GM12801 (cell line): Measurements from ENCODE around the gene CD109.

ENCODE experiments used
- TF ChIP-seq, protein P1 (sequence below): IDR thresholded peaks from one replicate; pipeline ENCODE4 v1.5.1; 2011; ENCODE audit warnings: control low read depth; ENCODE audit not compliant: insufficient read length; ENCODE audit errors: extremely low read depth

The CD109 gene

GRCh38 chr6:73656531-73657145, 39.4 kb upstream of the CD109 start:
- TF ChIP-seq, protein P1, sequence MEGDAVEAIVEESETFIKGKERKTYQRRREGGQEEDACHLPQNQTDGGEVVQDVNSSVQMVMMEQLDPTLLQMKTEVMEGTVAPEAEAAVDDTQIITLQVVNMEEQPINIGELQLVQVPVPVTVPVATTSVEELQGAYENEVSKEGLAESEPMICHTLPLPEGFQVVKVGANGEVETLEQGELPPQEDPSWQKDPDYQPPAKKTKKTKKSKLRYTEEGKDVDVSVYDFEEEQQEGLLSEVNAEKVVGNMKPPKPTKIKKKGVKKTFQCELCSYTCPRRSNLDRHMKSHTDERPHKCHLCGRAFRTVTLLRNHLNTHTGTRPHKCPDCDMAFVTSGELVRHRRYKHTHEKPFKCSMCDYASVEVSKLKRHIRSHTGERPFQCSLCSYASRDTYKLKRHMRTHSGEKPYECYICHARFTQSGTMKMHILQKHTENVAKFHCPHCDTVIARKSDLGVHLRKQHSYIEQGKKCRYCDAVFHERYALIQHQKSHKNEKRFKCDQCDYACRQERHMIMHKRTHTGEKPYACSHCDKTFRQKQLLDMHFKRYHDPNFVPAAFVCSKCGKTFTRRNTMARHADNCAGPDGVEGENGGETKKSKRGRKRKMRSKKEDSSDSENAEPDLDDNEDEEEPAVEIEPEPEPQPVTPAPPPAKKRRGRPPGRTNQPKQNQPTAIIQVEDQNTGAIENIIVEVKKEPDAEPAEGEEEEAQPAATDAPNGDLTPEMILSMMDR: no peak

DNA sequence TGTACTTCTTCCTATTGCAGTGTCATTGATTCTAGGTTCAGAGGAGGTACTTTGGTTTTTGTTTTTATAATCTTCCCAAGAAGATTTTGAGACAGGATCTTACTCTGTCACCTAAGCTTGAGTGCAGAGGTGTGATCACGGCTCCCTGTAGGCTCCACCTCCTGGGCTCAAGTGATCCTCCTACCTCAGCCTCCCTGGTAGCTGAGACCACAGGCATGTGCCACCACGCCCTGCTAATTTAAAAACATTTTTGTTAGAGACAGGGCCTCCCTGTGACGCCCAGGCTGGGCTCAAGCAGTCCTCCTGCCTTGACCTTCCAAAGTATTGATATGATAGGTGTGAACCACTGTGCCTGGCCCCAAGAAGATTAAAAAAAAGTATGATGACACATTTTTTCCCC, 38.8 kb upstream of the CD109 start:
- TF ChIP-seq, protein P1: no peak

- TF ChIP-seq, protein P1: no peak
Measured at GRCh38 chr6:73664701-73665100, 31.3 kb upstream of the CD109 start.

GRCh38 chr6:73665686-73666319, 30.2 kb upstream of the CD109 start:
- TF ChIP-seq, protein P1: no peak

GRCh38 chr6:73666393-73666792, 29.6 kb upstream of the CD109 start:
- TF ChIP-seq, protein P1: no peak

DNA sequence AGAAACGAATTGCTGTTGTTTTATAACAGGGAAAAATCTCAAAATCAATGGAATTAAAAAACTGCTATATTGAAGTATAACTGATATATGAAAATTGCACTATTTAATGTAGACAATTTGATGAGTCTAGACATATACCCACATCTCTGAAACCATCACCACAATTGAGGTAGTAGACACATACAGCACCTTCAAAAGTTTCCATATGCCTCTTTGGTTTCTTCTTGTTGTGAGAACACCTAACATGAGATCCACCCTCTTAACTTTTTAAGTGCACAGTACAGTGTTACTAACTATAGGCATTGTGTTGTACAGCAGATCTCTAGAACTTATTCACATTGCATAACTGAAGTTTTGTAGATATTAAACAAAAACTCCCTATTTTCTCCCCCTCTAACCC, 28.2 kb upstream of the CD109 start:
- TF ChIP-seq, protein P1: no peak

DNA sequence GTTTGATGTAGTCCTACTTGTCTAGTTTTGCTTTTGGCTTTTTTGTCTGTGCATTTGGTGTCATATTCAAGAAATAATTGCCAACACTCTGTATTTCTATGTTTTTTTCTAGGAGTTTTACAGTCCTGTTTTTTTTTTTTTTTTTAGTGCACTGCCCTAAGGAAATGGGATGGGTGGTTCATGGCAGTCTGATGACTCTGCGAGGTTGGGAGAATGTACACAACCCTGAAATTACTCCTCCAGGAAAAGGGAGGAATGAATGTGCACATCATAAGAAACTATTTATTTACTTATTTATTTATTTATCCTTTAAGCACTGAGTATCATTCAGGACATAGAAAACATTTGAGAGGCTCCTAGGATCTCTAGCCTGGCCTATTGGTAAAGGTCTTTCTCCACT, 27.0 kb upstream of the CD109 start:
- TF ChIP-seq, protein P1: no peak
